Breast epithelium (tissue), 4 donors: ENCODE data around the gene SLIT1. TPM values are rescaled to one million over a fixed set of nuclear protein-coding genes. Genes with fewer than 3 reads are reported as not detected.

Source experiments
- DNase-seq, 2 donors: peaks; one replicate each; pipeline ENCODE4 v3.0.0-alpha.2; 2019; ENCODE audit warnings: low spot score in 2 of 2
- H3K27ac ChIP-seq, 2 donors: fragments of 200-600 bp; sonication (generic) in 1 of 2; one replicate each; pipeline ENCODE4 v1.5.1; 2016 to 2019; ENCODE audit warnings: mild to moderate bottlenecking in 1 of 2
- H3K27me3 ChIP-seq, 2 donors: fragments of 200-600 bp; sonication (generic) in 1 of 2; one replicate each; pipeline versions ENCODE4 v1.5.1 to v1.6.0; 2017 to 2019; ENCODE audit warnings: control low read depth in 1 of 2, mild to moderate bottlenecking in 1 of 2
- H3K36me3 ChIP-seq: fragments of 200-600 bp; one replicate; pipeline ENCODE4 v1.5.1; 2019
- H3K4me1 ChIP-seq, 2 donors: fragments of 200-600 bp; sonication (generic); one replicate each; pipeline ENCODE4 v1.5.1; 2016 to 2019; ENCODE audit warnings: control low read depth in 1 of 2
- H3K4me3 ChIP-seq, 3 donors: fragments of 200-600 bp; sonication (generic); 1 replicate in 2 of 3; 2 replicates in 1 of 3; pipeline ENCODE4 v1.5.1; 2016 to 2019; ENCODE audit warnings: mild to moderate bottlenecking in 3 of 3, moderate library complexity in 2 of 3
- H3K9me3 ChIP-seq, 2 donors: fragments of 200-600 bp; sonication (generic) in 1 of 2; one replicate each; pipeline ENCODE4 v1.5.1; 2016 to 2019; ENCODE audit warnings: control low read depth in 1 of 2
- POLR2A ChIP-seq: fragments of 450-650 bp; IDR thresholded peaks from one replicate; pipeline ENCODE4 v1.6.1; 2016; ENCODE audit warnings: antibody characterized with exemption, mild to moderate bottlenecking, moderate library complexity
- POLR2AphosphoS5 ChIP-seq, 3 donors: sonication (generic); formaldehyde crosslinking; IDR thresholded peaks; one replicate each; pipeline ENCODE4 v1.6.1; 2017; ENCODE audit warnings: antibody characterized with exemption in 3 of 3
- intact Hi-C: fragments of 100-400 bp; cut with DNase I; formaldehyde crosslinking; loops from one replicate; pipeline ENCODE4 v1.15.1; 2023; ENCODE audit warnings: low total_unique reads
- total RNA-seq, 3 donors: library from RNA; depleted of rRNA; stranded (reverse); fragments of >200 nt; gene quantifications; one replicate each; pipeline ENCODE4 v1.1.0, GENCODE V29; 2016
- TF ChIP-seq, protein P1 (sequence below), 3 donors: fragments of 450-650 bp; IDR thresholded peaks; one replicate each; pipeline ENCODE4 v1.5.1; 2016 to 2017; ENCODE audit warnings: antibody characterized with exemption in 3 of 3, mild to moderate bottlenecking in 3 of 3, moderate library complexity in 3 of 3

The SLIT1 gene
- total RNA-seq, 3 donors from 2014 or later = under 0.01 to 0.44 (median 0.16) TPM

DNA sequence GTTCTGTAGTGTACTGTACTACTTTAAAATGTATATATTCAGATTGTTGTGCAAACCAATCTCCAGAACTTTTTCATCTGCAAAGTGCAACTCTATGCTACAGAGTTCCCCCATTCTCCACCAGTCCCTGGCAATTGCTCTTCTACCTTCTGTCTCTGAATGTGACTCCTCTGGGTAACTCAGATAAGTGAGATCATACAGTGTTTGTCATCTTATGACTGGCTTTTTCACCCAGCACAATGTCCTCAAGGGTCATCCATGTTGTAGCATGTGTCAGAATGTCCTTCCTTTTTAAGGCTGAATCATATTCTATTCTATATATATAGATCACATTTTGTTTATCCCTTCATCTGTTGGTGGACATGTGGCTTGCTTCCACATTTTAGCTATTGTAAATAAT, 10.8 kb downstream of the SLIT1 start:
- H3K27me3 ChIP-seq = peaks cover 0 to 4% of the 10 kb centered on the region in 2 donors
- no peaks in the 10 kb centered on the region for H3K36me3 ChIP-seq
- H3K4me3 ChIP-seq = no peak overlapping the region
- H3K27ac ChIP-seq = no peak overlapping the region
- no peak for TF ChIP-seq POLR2A
- TF ChIP-seq POLR2AphosphoS5 (IDR thresholded peaks at IDR 0.05) = no peak
- TF ChIP-seq, protein P1, sequence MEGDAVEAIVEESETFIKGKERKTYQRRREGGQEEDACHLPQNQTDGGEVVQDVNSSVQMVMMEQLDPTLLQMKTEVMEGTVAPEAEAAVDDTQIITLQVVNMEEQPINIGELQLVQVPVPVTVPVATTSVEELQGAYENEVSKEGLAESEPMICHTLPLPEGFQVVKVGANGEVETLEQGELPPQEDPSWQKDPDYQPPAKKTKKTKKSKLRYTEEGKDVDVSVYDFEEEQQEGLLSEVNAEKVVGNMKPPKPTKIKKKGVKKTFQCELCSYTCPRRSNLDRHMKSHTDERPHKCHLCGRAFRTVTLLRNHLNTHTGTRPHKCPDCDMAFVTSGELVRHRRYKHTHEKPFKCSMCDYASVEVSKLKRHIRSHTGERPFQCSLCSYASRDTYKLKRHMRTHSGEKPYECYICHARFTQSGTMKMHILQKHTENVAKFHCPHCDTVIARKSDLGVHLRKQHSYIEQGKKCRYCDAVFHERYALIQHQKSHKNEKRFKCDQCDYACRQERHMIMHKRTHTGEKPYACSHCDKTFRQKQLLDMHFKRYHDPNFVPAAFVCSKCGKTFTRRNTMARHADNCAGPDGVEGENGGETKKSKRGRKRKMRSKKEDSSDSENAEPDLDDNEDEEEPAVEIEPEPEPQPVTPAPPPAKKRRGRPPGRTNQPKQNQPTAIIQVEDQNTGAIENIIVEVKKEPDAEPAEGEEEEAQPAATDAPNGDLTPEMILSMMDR (IDR thresholded peaks at IDR 0.05) = no peak
- H3K9me3 ChIP-seq = no peaks in the 10 kb centered on the region
- intact Hi-C loops = no loop called here
- no peak for DNase-seq
- no peaks in the 10 kb centered on the region for H3K4me1 ChIP-seq

DNA sequence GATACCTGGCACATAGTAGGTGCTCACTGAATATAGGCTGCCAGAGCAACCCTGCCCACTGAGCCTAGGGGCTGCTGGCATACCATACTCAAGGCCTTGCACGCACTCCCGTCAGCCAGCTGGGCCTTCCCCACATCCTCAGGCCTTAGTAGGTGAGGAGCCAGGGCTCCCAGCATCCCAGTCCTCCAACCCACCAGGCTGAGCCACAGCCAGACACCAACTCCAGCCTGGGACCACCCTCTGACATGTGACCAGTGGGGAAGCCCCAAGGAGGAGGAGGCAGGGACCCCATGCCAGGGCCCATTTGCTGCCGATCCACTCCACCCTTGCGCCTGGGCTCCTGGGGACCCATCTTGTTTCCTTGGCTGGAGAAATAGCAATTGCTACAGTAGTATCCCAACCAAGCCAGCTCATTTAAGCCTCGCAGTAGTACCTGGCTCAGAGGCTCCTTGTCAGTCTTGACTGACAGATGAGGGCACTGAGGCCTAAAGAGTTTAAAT, 11.4 kb downstream of the SLIT1 start:
- DNase-seq = no peak
- Histone ChIP-seq H3K36me3 (no peaks in the 10 kb centered on the region), H3K27ac (no peak overlapping the region), H3K4me1 (no peaks in the 10 kb centered on the region), H3K27me3 (no peaks in the 10 kb centered on the region), H3K9me3 (no peaks in the 10 kb centered on the region), H3K4me3 (no peak overlapping the region)
- intact Hi-C loops = no loop called here
- TF ChIP-seq POLR2A (no peak), POLR2AphosphoS5 (IDR thresholded peaks at IDR 0.05) (no peak)
- TF ChIP-seq, protein P1 (IDR thresholded peaks at IDR 0.05) = no peak

DNA sequence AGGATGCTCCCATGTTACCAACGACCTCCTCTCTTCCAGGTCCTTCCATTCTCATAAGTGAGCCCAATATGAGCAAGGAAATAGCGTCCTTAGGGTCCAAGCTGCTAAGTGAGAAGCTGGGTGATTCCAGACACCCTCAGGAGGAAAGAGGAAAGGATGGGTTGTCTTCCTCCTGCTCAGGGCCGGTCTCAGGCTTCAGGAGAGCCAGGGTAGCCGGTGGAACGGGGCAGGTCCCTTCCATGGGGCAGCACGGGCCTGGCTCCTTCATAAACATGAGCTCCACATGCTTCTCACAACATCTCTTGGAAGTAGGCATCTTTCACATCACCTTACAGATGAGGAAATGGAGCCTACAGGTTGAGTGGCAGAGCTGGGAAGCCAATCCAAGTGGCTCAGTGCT, 12.7 kb downstream of the SLIT1 start:
- intact Hi-C loops = no loop called here
- no peaks in the 10 kb centered on the region for H3K27me3 ChIP-seq
- no peaks in the 10 kb centered on the region for H3K4me1 ChIP-seq
- no peak overlapping the region for H3K4me3 ChIP-seq
- no peaks in the 10 kb centered on the region for H3K36me3 ChIP-seq
- TF ChIP-seq POLR2A = no peak
- TF ChIP-seq, protein P1 (IDR thresholded peaks at IDR 0.05) = no peak
- no peak for TF ChIP-seq POLR2AphosphoS5 (IDR thresholded peaks at IDR 0.05)
- no peak overlapping the region for H3K27ac ChIP-seq
- no peaks in the 10 kb centered on the region for H3K9me3 ChIP-seq
- no peak for DNase-seq

DNA sequence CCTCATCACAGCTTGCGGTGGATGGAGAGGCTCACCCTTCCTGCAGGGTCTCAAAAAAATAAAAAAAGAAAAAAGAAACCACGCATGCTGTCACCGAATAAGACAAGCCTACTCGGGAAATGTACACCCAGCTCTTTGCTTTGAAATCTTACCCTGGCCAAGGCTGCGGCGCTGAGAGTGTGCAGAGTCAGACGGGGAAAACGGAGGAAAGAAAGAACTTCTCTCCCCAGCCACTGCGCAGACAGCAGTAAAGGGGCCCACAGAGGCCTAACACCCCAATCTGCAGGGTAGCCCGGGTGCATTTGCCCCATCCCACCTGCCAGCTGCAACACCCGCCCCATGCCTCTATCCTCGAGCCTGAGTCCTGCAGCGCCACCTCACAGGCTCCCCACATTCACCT, 14.8 kb downstream of the SLIT1 start:
- intact Hi-C loops = no loop called here
- Histone ChIP-seq H3K27ac (no peak overlapping the region), H3K27me3 (no peaks in the 10 kb centered on the region), H3K4me1 (no peaks in the 10 kb centered on the region), H3K9me3 (no peaks in the 10 kb centered on the region), H3K36me3 (no peaks in the 10 kb centered on the region), H3K4me3 (no peak overlapping the region)
- no peak for DNase-seq
- TF ChIP-seq POLR2A = no peak
- no peak for TF ChIP-seq POLR2AphosphoS5 (IDR thresholded peaks at IDR 0.05)
- TF ChIP-seq, protein P1 (IDR thresholded peaks at IDR 0.05) = no peak

DNA sequence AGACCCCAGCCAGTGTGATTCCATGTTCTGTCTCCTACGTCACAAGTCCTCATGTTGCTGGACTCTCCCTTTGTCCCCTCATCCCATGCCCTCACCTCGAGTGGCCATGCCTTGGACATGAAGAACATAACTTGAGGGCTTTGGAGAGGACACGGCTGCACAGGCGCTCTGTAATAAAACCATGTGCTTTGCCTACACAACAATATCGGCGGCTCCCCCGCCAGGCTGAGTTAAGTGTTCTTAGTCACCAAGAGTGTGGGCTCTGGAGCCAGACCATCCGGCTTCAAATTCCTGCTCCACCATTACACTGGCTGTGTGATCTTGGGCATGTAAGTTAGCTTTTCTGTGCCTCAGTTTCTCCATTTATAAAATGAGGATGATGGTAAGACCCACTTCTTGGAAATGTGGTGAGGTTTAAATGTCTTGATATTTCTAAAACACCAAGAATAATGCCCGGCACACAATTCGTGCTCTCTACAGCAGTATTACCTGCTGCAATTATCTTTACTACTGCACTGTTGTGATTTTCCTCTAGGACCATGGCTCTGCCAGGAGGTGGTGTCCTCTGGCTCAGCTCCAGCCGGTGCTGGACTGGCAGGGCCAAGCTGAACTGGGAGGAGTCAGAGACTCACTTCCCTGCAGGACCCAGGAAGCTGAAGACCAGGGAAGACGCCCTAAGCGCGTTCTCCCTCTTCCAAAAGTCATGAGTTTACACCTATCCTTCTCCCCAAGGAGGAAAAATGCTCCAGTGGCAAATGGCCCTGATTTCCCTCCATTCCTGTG, 15.7 kb downstream of the SLIT1 start:
- H3K36me3 ChIP-seq = no peaks in the 10 kb centered on the region
- H3K4me3 ChIP-seq = peak overlapping the region in 1 of 3 donors; percentile 19
- no peaks in the 10 kb centered on the region for H3K4me1 ChIP-seq
- intact Hi-C loops = no loop called here
- H3K27me3 ChIP-seq = no peaks in the 10 kb centered on the region
- no peak overlapping the region for H3K27ac ChIP-seq
- no peaks in the 10 kb centered on the region for H3K9me3 ChIP-seq
- no peak for TF ChIP-seq POLR2A
- TF ChIP-seq POLR2AphosphoS5 (IDR thresholded peaks at IDR 0.05) = no peak
- DNase-seq = peak; percentile 19 to 80
